ENCODE results near the gene ETHE1.

The ETHE1 gene

GRCh38 chr19:43569657-43570056, 42.7 kb upstream of the ETHE1 start:
- no peak for TF ChIP-seq CTCF (conservative IDR thresholded peaks at IDR 0.05)
- no peak overlapping the region for H3K27ac ChIP-seq

- no peak for TF ChIP-seq CTCF (conservative IDR thresholded peaks at IDR 0.05)
- H3K27ac ChIP-seq = no peak overlapping the region
These were observed 37.8 kb upstream of the ETHE1 start for GRCh38 chr19:43564800-43565199.

GRCh38 chr19:43563816-43564457, 36.9 kb upstream of the ETHE1 start:
- no peak overlapping the region for H3K27ac ChIP-seq
- TF ChIP-seq CTCF (conservative IDR thresholded peaks at IDR 0.05) = no peak

GRCh38 chr19:43562698-43563241, 35.8 kb upstream of the ETHE1 start:
- H3K27ac ChIP-seq = no peak overlapping the region
- no peak for TF ChIP-seq CTCF (conservative IDR thresholded peaks at IDR 0.05)

- TF ChIP-seq CTCF (conservative IDR thresholded peaks at IDR 0.05) = no peak
- H3K27ac ChIP-seq = no peak overlapping the region
These were observed 35.3 kb upstream of the ETHE1 start for GRCh38 chr19:43562226-43562697.

- no peak for TF ChIP-seq CTCF (conservative IDR thresholded peaks at IDR 0.05)
- H3K27ac ChIP-seq = no peak overlapping the region
These were observed 34.4 kb upstream of the ETHE1 start for GRCh38 chr19:43561139-43561970.

GRCh38 chr19:43560687-43561086, 33.7 kb upstream of the ETHE1 start:
- H3K27ac ChIP-seq = no peak overlapping the region
- no peak; the same call in 1 of the 2 replicates for TF ChIP-seq CTCF (conservative IDR thresholded peaks at IDR 0.05)

Measured in VCaP (cell line).